ENCODE results near the gene CFAP157. TPM values are rescaled to one million over a fixed set of nuclear protein-coding genes. Genes with fewer than 3 reads are reported as not detected.
A peak's percentile ranks its signal among the peaks of the same experiment; 100 is the strongest.

Gene CFAP157
- total RNA-seq, 1 donor from 2014 or later = not detected

DNA sequence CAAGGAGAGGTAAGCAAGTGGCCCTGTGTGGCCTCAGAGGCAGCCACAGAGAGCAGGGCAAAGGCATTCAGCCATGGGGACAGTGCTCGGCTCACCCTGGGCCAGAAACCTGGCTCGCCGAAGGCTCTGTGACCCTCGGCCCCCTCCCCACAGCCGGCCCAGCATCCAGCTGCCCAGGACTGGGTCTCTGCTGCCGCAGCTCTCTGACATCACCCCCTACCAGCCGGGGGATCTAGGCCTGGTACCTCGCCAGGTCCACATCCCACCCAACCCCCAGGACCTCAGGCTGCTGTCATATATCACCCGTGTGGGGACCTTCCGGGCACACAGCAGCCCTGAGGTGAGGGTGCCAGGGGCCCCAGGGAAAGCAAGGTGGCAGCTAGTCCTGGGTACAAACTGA is 6.1 kb downstream of the CFAP157 start:
- intact Hi-C loops (cut with DNase I) = no loop called here
- DNase-seq (ENCODE audit: low spot score) = no peak

DNA sequence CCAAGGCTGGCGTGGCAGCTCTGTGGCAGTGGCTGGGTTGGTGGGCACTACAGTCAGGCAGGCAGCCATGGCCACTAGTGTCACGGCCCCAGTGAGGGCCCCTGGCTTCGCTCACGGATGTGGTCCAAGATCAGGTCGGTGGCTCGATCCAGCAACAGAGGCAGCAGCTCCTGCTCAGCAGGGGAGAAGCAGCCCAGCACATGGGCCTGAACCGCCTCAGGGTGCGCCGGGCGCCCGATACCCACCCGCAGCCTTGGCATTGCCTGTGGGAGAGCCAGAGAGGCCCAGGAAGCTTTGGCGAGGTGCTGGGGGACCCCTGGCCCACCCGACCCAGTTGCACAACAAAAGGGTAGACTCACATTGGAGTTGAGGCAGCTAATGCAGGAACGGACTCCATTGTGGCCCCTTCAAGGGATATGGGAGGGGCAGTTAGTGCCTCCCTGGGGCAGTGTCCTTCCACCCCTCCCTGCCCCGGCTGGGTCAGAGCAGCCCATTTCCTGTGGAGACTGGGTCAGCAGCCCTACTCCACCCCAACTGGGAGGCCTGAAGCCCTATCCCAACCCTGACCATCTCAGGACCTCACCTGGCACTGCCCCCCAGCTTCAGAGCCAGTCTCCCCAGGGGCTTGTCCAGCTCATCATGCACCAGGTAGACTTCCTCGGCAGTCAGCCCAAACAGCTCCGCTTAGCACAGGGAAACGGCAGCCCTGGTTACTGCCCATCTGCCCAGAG is 7.4 kb downstream of the CFAP157 start:
- intact Hi-C loops (cut with DNase I) = no loop called here
- no peak for DNase-seq (ENCODE audit: low spot score)

DNA sequence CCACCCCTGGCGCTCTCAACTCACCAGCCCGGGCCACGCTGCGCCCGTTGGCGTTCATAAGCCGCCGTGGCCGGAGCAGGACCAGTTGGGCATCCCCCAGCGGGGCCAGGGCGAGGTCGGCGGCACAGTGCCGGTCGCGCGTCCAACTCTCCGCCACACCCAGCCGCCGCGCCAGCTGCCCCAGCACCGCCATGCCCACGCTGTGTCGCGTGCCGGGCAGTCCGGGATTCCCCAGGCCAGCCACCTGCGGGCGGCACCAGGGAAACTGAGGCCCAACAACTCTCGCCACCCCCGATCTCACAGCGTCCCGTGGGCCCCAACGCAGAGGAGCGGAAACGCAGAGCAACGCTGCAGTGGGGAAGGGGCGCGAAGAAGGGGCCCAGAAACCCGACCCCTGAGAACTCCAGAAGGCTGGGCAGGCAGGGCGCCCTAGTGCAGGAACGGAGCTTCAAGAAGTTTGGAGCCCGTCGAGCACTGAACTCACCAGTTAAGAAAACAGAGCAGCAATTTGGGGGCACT is 8.2 kb downstream of the CFAP157 start:
- DNase-seq (ENCODE audit: low spot score) = no peak
- intact Hi-C loops (cut with DNase I) = loop anchor here (5.0 kb wide), 1 partner anchor 103 kb away; the partner anchor contains the start of gene STXBP1

DNA sequence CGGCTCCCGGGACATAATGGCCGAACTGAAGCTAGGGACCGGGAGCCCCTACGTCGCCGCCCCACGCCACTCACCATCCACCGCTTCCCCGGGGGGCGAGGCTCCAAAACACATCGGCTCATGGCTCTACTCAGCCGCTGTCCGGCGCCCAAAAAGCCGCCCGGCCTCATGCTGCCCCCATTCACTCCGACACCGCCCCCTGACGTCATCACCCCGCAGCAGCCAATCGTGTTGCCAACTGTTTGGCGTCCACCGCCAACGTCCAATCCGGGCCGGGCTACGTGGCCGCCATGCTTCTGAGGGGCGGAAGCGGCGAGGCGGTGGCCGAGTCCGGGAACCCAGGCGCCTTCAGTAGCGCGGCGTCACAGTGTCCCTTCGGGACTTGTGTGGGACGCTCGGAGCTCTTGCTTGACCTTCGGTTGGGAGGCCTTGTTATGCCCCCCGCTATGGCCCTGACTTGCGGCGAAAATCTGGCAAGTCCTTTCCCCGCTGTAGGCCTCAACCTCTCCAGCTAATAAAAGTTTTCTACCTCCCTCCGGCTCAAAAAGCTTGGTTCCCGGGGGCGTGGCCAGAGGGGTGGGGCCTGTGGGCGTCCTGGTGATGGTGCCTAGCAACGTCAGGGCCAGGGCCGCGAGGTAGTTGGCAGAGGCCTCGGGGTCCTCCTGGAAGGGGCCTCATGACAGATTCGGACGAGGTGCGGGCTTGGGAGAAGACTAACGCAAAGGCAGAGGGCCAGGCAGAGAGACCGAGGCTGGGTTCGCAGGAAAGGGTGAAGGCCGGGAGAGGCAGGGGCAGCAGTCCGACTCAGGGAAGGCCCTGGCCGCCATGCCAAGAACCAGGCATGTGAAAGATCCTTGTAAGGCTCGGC is 8.9 kb downstream of the CFAP157 start, which contains the start of the genes PTRH1 and TTC16:
PTRH1 (minus strand) TSS at position 194 of the 868 bp plus-strand sequence; CDS start at position 170, 24 bp downstream.
TTC16 (plus strand) TSS at position 610 of the 868 bp plus-strand sequence; CDS start at position 677, 67 bp downstream.
- DNase-seq (ENCODE audit: low spot score) = peak; percentile 99
- intact Hi-C loops (cut with DNase I) = loop anchor here (5.0 kb wide), 1 partner anchor 103 kb away; the partner anchor contains the start of gene STXBP1

DNA sequence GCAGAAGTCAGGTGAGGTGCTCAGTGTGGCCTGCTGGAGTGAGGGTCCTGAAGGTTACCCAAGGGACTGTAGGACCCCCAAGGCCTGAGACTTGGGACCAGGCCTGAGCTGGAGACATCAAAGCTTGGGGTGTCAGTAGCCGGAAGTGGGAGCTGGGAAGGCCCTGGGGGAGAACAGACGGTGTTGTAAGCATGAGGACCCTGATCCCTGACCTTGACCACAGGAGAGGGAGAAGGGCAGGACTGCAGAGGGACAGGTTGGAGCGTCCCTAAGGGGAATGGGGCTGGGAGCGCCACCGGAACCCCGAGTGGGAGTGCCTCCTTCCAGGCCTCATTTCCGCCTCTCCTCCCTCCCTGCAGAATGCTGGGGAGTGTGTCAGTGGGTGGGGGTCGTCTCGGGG is 9.6 kb downstream of the CFAP157 start:
- no peak for DNase-seq (ENCODE audit: low spot score)
- intact Hi-C loops (cut with DNase I) = loop anchor here (5.0 kb wide), 1 partner anchor 104 kb away; the partner anchor contains the start of gene STXBP1

DNA sequence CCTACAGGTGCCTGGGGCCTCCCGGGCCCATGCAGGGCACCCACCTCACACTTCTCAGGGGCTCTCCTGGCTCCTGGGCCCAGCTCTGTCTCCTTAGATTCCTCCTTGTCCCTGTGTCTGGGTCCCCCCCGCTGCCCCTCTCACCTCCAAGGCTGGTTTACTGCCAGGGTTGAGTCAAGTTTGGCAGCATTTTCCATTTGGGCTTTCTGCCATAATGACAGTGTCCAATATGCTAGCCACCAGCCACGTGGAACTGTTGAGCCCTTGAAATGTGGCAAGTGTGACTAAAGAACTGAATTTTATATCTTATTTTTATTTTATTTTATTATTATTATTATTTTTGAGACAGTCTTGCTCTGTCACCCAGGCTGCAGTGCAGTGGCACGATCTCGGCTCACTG is 11.0 kb downstream of the CFAP157 start:
- intact Hi-C loops (cut with DNase I) = loop anchor here (5.0 kb wide), 1 partner anchor 105 kb away; the partner anchor contains the start of gene STXBP1

DNA sequence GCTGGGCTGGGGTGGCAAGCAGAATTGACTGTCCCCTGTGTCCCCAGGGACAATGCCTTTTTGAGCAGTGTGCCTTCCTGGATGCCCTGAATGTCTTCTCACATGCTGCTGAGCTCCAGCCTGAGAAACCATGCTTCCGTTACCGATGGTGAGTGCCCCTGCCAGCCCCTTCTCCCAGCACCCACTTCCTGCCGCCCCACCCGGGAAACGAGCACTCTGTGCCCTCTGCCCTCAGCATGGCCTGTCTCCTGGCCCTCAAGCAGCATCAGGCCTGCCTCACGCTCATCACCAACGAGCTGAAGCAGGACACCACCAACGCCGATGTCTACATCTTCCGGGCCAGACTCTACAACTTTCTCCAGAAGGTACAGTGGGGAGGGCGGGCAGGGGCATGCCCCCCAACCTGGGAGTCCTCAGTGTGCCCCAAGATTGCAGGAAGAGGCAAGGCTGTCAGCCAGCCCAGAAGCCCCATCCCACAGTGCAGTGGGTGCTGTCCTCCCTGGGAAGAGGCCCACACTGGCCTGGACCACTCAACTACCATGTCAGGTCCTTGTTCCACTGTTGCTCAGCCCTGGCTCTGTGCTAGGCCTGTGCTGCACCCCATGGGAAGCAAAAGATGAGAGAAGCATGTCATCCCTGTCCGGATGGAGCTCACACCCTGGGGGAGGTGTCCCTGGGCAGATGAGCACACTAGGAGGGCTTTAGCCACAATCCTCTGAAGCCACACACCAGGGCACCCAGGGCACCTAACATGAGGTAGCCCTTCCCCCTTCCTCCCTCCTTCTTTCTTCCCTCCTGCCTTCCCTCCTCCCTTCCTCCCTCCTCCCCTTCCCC is 13.5 kb downstream of the CFAP157 start:
- intact Hi-C loops (cut with DNase I) = no loop called here
- DNase-seq (ENCODE audit: low spot score) = no peak

More for the DNA sequence above, 11.0 kb downstream of the CFAP157 start:
- no peak for DNase-seq (ENCODE audit: low spot score)

GRCh38 chr9:127720865-127721227 is 14.1 kb downstream of the CFAP157 start:
- intact Hi-C loops (cut with DNase I) = no loop called here
- no peak for DNase-seq (ENCODE audit: low spot score)

- no peak for DNase-seq (ENCODE audit: low spot score)
- intact Hi-C loops (cut with DNase I) = no loop called here
Observed at GRCh38 chr9:127721391-127721821, 14.6 kb downstream of the CFAP157 start.

DNA sequence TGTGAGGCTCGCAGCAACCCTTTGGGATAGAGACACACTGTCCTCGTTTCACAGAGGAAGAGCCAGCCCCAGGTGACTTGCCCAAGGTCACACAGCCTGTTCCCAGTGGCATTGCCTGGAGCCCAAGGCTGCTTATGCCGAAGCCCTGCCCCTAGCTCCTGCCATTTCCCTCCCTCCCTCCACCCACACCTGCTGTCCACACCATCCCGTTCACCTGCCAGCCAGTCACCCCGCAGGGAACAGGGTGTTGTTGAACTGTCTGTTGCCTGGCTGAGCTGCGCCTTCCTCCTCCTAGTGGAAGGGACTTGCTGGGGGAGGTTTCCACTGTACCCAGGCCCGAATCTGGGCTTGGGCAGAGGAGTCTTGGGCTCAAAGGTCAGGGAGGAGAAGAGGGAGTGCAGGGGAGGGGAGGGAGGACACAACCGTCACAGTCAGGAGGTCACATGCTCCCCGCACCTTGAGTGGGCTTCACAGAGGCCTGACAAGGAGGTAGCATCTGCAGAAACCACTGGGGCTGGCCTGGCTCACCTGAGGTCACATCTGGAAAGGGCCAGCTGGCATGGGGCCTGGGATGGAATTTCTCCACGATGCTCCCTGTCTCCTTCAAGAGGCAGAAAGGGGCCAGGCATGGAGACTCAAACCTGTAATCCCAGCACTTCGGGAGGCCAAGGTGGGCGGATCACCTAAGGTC is 15.4 kb downstream of the CFAP157 start:
- DNase-seq (ENCODE audit: low spot score) = no peak
- intact Hi-C loops (cut with DNase I) = no loop called here

DNA sequence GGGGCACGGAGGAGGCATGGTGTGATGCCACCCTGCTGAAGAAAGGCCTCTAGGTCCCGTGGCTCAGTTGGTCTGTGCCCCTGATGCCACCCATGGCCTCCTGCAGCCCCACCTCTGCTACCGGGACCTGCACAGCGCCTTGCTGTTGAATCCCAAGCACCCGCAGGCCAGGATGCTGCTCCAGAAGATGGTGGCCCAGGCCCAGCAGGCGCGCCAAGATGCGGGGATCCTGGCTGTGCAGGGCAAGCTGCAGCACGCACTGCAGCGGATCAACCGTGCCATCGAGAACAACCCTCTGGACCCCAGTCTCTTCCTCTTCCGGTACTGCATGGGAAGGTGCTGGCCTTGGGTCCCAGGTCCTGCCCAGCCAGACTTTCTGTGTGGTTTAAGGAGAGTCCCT is 16.2 kb downstream of the CFAP157 start:
- no peak for DNase-seq (ENCODE audit: low spot score)
- intact Hi-C loops (cut with DNase I) = no loop called here

DNA sequence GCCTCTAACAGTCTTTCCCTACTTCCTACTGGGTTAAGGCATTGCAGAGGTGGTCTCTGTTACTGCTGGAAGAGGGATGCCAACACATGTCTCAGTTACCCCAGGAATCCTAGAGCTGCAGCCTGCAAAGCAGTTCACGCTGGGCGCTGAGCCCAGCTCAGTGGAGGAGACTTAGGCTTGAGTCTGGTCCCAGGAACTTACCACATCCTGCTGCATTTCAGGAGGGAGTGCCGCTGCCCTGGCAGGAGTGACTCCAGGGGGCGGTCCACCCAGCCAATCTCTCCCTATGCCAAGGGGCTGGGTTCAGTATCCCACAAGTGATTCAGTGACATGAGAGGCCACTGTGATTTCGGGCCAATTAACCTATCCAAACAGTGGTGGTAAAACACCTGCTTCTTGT is 16.7 kb downstream of the CFAP157 start:
- intact Hi-C loops (cut with DNase I) = no loop called here
- no peak for DNase-seq (ENCODE audit: low spot score)

DNA sequence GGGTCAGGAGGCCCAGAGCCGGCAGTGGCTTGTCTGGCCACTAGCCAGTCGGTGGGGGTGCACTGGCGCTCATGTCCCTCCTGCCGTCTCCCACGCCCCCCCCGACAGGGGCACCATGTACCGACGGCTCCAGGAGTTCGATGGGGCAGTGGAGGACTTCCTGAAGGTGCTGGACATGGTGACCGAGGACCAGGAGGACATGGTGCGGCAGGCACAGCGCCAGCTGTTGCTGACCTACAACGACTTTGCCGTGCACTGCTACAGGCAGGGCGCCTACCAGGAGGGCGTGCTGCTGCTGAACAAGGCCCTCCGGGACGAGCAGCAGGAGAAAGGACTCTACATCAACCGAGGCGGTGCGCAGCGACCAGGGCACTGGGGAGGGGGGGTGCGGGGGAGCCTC is 17.2 kb downstream of the CFAP157 start:
- DNase-seq (ENCODE audit: low spot score) = no peak
- intact Hi-C loops (cut with DNase I) = no loop called here

DNA sequence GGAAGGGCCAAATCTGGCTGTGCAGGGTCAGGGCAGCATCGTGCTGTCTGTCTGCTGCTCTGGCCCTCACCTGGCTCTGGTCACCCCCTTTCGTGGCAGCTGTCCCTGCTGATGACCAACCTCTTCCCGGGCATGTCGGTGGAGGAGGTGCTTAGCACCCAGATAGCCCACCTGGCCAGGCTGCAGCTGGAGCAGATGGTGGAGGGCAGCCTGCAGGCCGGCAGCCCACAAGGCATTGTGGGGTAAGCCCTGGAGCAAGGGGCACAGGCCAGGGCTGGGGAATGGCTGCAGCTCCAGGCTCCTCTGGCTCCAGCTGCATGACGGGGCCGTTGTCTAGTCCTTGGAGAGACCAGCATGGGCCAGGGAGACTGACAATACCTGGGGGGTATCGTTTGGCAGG is 20.1 kb downstream of the CFAP157 start:
- intact Hi-C loops (cut with DNase I) = no loop called here
- no peak for DNase-seq (ENCODE audit: low spot score)

DNA sequence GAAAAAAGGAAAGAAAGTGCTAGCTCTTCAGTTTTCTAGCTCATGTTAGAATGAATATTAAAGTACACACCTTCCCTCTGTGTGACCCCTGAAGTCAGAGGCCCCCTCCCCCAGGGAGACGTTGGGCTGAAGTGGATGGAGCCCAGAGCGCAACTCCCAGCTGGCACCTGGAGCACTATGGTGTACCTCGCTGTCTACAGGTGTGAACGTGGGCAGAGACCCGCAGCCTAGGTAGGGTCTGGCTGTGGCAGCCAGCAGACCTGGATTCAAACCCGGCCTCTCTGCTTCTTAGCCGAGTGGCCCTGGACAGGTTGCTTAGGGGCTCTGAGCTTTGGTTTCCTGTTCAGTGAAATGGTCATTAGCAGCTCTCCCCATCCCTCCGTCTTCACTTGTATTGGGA is 22.0 kb downstream of the CFAP157 start:
- intact Hi-C loops (cut with DNase I) = no loop called here
- no peak for DNase-seq (ENCODE audit: low spot score)

- intact Hi-C loops (cut with DNase I) = loop anchor here (5.0 kb wide), 1 partner anchor 117 kb away; the partner anchor contains the start of gene STXBP1
- no peak for DNase-seq (ENCODE audit: low spot score)
Observed at GRCh38 chr9:127729522-127730256, 22.9 kb downstream of the CFAP157 start.

- intact Hi-C loops (cut with DNase I) = loop anchor here (5.0 kb wide), 1 partner anchor 118 kb away; the partner anchor contains the start of gene STXBP1
Observed at GRCh38 chr9:127730262-127730661, 23.5 kb downstream of the CFAP157 start.

More at GRCh38 chr9:127730262-127730661, 23.5 kb downstream of the CFAP157 start:
- DNase-seq (ENCODE audit: low spot score) = no peak

Data from cardiac septum (tissue), 1 donor.